Measurements from ENCODE around the gene PCDHGC3.

- TF ChIP-seq EZH2 (IDR thresholded peaks at IDR 0.05; ENCODE audit: low read depth, unreplicated experiment) (no peak), CTCF (conservative IDR thresholded peaks at IDR 0.05; ENCODE audit: low read depth in 2 of 2) (no peak), POLR2AphosphoS5 (IDR thresholded peaks at IDR 0.05; ENCODE audit: low read depth) (no peak), CREB1 (CRISPR knock-in tag; IDR thresholded peaks at IDR 0.05; ENCODE audit: low read depth) (no peak), EZH2phosphoT487 (IDR thresholded peaks at IDR 0.05; ENCODE audit: unreplicated experiment) (no peak), ETS1 (IDR thresholded peaks at IDR 0.05) (no peak), REST (IDR thresholded peaks at IDR 0.05; ENCODE audit: unreplicated experiment) (no peak), JUNB (IDR thresholded peaks at IDR 0.05; ENCODE audit: unreplicated experiment) (no peak), ZNF114 (CRISPR knock-in tag; IDR thresholded peaks at IDR 0.05) (no peak), NANOG (IDR thresholded peaks at IDR 0.05; ENCODE audit: borderline replicate concordance) (no peak), ZNF462 (CRISPR knock-in tag; IDR thresholded peaks at IDR 0.05) (no peak), ZNF331 (CRISPR knock-in tag; IDR thresholded peaks at IDR 0.05; ENCODE audit: low read depth) (no peak)
Measured at GRCh38 chr5:141431286-141431685, 44.5 kb upstream of the PCDHGC3 start.
